GM19099 (cell line): Measurements from ENCODE around the gene NDUFA13.
A peak's percentile ranks its signal among the peaks of the same experiment; 100 is the strongest.

Experiments used
- POLR2A ChIP-seq: IDR thresholded peaks from 3 replicates; pipeline ENCODE4 v1.6.1; 2011; ENCODE audit warnings: low read depth; ENCODE audit not compliant: insufficient read length; ENCODE audit errors: extremely low read depth

Gene NDUFA13

GRCh38 chr19:19487077-19487949, 28.7 kb upstream of the NDUFA13 start:
- TF ChIP-seq POLR2A: no peak

DNA sequence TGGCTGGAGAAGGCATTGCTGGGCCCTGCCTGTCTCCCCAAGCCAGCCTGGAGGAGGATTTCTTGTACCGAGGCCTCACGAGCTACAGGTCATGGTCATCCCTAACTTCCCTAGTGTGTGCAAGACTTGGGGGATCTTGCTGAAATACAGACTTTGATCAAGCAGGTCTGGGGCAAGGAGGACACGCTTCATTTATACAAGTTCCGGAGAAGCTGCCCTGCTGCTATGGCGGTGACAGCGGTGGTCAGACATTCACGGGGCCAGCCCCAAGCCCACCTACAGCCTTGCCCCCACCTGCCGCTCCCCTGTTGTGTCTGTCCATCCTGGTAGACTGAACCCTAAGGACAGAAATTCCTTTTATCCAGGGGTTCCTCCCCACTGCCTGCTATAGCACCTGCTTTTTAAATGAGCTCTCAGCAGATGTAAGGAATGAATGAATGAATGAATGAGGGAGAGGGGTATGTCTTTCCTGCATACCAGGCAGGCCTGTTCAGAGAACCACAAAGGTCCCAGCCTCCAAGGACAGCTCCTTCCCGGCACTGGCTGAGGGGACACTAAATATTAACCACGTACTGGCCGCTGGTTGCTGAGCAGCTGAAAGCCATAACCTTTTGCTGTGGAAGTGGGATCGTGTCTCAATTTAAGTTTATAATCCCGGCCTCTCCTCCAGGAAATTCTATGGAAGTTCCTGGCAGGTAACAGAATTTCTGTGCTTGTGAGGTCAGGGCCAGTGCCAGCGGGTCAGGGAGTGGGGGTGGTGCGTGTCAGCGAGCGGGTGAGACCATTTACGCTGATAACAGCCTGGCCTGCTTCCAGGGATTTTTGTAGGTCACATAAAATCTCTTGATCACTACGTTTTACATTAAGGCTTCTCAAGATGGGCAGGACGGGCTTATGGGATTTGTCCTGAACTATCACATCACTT, 27.8 kb upstream of the NDUFA13 start:
- no peak for TF ChIP-seq POLR2A

DNA sequence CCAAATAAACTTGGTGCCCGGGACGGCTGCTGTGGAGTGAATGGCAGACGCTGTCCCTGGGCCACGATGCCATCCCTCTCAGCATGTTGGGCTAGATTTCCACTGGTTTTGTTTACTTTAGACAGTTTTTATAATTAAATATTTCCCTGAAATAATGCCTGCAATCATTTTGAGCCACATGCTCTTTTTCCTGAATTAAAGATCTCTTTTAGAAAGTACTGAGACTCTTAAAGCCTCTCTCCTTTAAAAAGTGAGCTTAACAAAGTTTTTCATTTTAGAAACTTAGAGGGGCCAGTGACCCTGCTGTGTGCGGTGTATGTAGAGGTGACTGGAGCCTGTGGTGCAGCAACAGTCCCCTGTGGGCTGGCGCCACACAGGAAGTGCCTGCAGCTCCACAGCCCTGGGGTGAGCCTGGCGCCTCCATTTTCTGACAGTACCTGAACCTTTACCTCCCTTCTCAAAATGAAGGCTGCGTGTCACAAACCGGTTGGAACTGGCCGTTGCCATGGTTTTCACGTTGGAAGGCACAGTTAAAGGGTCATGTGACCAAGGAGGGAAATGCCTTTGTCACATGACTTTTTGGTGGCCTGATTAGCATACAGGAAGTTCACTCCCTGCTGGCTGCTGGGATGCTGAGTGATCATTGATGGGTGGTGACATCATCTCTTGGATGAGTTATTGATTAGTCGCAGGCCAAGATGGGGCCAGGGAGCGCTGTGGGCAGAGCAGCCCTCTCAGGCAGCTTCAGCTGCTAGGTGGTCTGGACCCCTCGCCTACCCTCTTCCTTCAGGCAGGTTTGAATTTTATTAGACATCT, 26.9 kb upstream of the NDUFA13 start:
- TF ChIP-seq POLR2A: peak; percentile 45

- no peak for TF ChIP-seq POLR2A
Observed at GRCh38 chr19:19489804-19490204, 26.2 kb upstream of the NDUFA13 start.

GRCh38 chr19:19490214-19490968, 25.6 kb upstream of the NDUFA13 start:
- TF ChIP-seq POLR2A: no peak

DNA sequence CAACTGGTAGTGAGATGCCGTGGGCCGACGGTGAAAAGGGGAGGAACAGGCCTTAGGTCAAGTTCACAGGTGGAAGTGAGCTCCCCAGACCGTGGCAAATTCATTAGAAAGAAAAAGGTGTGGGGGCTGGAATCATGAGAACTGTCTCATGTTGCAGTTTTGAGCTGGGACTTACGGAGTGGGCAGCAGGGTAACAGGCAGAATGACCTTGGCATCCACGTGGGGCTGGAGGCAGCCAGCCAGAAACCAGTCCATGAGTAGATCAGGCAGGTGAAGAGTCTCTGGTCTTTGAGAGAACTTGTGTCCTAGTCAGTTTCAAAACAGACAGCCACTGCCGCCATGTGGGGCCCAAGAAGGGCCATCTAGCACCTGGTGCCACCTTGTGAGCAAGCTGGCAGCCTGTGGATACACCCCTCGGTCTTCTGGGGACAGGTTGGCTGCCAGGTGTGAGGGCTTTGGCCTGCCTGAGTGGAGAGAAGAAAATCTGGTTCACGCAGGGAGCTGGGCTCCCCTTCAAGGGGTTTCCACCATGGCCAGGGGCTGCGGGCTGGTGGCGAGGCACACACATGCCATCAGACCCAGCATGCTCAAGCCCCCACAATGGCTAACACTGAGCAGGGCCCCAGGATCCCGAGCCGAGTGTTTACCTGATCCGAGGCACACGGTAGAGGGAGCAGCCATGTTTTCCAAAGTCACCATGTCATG, 24.6 kb upstream of the NDUFA13 start:
- no peak for TF ChIP-seq POLR2A

DNA sequence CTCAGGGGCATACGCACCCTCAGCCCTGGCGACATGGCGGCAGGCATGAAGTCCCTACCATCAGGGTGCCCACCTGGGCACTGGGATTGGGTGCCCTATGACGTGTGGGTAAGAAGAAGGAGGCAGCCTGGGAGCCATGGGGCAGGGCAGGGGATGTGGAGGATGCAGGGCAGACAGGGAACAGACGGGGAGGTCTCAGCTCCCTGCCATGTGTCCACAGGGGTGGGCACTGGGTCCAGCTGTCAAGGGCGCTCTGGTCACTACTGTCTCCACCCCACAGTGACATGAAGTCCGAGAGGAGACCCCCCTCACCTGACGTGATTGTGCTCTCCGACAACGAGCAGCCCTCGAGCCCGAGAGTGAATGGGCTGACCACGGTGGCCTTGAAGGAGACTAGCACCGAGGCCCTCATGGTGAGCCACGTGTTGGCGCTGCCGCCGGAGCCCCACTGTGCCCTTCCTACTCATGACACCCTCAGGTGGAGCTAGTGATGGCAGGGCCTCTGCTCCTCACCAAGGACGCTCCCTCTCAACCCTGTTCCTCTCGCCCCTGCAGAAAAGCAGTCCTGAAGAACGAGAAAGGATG, 23.9 kb upstream of the NDUFA13 start:
- no peak for TF ChIP-seq POLR2A

DNA sequence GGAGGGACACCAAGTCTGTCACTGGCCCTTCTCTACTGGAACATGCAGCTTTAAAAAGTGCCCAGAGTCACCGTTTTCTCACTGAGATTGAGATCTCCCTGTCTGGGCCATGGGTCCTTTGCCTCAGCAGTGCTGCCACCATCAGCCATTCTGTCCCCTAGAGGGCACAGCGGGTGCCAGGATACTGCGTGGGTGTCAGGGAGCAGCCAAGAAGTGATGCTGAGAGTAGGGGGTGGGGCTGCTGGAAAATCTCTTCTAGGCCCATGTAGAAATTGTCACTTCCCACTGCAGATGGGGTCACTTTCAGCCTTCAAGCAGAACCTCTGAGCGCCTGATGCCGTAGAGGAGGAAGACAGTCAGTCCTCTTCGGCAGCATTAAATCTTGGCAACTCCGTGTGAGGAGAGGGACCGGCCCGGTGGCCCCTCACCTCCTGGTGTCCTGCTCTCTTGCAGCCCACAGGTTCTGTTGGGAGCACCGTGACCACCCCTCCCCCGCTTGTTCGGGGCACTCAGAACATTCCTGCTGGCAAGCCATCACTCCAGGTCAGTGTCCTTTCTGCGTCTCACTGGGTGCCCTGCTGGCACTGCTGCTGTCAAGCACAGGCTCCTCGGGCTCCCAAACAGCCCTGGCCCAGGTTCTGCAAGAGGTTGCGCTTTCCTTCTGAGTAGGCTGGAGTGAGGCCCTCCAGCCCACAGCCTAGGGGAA, 22.0 kb upstream of the NDUFA13 start:
- no peak for TF ChIP-seq POLR2A

DNA sequence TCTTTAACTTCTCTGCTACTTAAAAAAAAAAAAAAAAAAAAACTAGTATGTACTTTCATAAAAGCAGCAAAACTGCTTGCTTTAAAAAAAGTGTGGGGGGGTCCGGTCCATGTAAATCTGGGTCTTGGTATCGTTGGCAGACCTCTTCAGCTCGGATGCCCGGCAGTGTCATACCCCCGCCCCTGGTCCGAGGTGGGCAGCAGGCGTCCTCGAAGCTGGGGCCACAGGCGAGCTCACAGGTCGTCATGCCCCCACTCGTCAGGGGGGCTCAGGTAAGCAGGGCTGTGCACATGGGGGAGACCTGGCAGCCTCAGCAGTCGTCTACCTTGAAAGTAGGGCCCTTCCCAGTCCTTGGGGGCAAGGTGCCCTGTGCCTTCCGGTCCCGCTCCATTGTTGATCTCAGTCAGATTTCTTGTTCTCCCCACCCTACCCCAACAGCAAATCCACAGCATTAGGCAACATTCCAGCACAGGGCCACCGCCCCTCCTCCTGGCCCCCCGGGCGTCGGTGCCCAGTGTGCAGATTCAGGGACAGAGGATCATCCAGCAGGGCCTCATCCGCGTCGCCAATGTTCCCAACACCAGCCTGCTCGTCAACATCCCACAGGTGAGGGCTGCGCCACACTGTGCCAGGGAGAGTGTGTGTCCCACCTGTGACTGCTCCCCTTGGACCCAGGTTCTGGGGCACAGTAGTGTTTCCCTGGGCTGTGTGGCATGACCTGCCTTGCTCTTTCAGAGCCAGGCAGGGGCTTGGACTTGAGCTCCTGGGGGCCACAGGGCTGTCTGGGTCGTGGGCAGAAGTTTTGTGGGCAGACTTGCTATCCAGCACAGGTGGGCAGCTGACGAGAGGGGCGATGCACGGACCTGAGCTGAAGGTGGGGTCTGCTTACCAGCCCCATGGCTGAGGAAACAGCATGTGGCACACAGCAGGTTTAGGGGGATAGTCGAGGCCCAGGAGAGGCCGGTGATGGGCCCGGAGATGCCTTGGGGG, 20.1 kb upstream of the NDUFA13 start:
- TF ChIP-seq POLR2A: no peak

DNA sequence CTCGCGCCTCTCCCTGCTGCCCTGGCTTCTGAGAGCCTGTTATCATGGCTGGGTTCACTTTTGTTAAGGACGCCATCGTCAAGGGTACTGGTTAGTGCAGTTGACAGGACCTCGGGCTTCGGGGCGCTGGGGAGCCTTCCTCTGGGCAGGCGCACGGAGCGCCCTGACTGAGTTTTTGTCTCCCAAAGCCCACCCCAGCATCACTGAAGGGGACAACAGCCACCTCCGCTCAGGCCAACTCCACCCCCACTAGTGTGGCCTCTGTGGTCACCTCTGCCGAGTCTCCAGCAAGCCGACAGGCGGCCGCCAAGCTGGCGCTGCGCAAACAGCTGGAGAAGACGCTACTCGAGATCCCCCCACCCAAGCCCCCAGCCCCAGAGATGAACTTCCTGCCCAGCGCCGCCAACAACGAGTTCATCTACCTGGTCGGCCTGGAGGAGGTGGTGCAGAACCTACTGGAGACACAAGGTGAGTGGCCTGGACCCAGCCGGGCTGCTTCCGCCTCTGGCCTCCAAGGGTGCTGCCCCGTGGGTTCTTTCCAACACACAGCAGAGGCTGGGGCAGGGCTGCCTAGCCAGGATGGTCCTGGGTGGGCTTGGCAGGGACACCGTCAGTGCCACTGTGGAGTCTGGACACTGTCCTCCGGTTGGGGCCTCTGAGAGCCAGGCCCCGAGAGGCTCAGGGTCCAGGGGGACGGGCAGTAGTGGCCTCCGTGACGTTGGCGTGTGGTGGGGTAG, 17.6 kb upstream of the NDUFA13 start:
- TF ChIP-seq POLR2A: no peak
